ENCODE data around the gene ATRNL1. TPM values are rescaled to one million over a fixed set of nuclear protein-coding genes. Genes with fewer than 3 reads are reported as not detected.

Gene ATRNL1
- total RNA-seq, 1 donor from 2014 or later: 15.5 TPM

- no peak for DNase-seq (ENCODE audit: extremely low spot score in 2 of 2)
- Histone ChIP-seq H3K27ac (no peak overlapping the region), H3K9me3 (no peaks in the 10 kb centered on the region), H3K4me3 (no peak overlapping the region), H3K36me3 (no peaks in the 10 kb centered on the region), H3K4me1 (no peaks in the 10 kb centered on the region), H3K27me3 (no peaks in the 10 kb centered on the region)
- TF ChIP-seq POLR2AphosphoS5 (IDR thresholded peaks at IDR 0.05; ENCODE audit: insufficient read depth in 1 of 2, low read depth in 1 of 2) (no peak), POLR2A (IDR thresholded peaks at IDR 0.05) (no peak), CTCF (IDR thresholded peaks at IDR 0.05) (no peak)
- intact Hi-C loops (cut with DNase I): no loop called here
Observed at GRCh38 chr10:115866174-115866573, 773.0 kb downstream of the ATRNL1 start.

- TF ChIP-seq POLR2AphosphoS5 (IDR thresholded peaks at IDR 0.05; ENCODE audit: insufficient read depth in 1 of 2, low read depth in 1 of 2) (no peak), POLR2A (IDR thresholded peaks at IDR 0.05) (no peak), CTCF (IDR thresholded peaks at IDR 0.05) (no peak)
- H3K9me3 ChIP-seq: no peaks in the 10 kb centered on the region
- no peaks in the 10 kb centered on the region for H3K4me1 ChIP-seq
- no peak overlapping the region for H3K27ac ChIP-seq
- intact Hi-C loops (cut with DNase I): no loop called here
- DNase-seq (ENCODE audit: extremely low spot score in 2 of 2): no peak
- no peak overlapping the region for H3K4me3 ChIP-seq
- H3K36me3 ChIP-seq: no peaks in the 10 kb centered on the region
- H3K27me3 ChIP-seq: no peaks in the 10 kb centered on the region
Observed at GRCh38 chr10:115866691-115867090, 773.5 kb downstream of the ATRNL1 start.

- no peak for TF ChIP-seq CTCF (IDR thresholded peaks at IDR 0.05)
- TF ChIP-seq POLR2A (IDR thresholded peaks at IDR 0.05): no peak
- TF ChIP-seq POLR2AphosphoS5 (IDR thresholded peaks at IDR 0.05; ENCODE audit: insufficient read depth in 1 of 2, low read depth in 1 of 2): no peak
- Histone ChIP-seq H3K4me1 (no peaks in the 10 kb centered on the region), H3K27ac (no peak overlapping the region), H3K4me3 (no peak overlapping the region), H3K27me3 (no peaks in the 10 kb centered on the region), H3K36me3 (no peaks in the 10 kb centered on the region), H3K9me3 (no peaks in the 10 kb centered on the region)
- no peak for DNase-seq (ENCODE audit: extremely low spot score in 2 of 2)
- intact Hi-C loops (cut with DNase I): no loop called here
Observed at GRCh38 chr10:115867305-115867704, 774.1 kb downstream of the ATRNL1 start.

- intact Hi-C loops (cut with DNase I): no loop called here
- no peaks in the 10 kb centered on the region for H3K27me3 ChIP-seq
Observed at GRCh38 chr10:115871855-115872254, 778.7 kb downstream of the ATRNL1 start.

GRCh38 chr10:115875172-115875571 is 782.0 kb downstream of the ATRNL1 start:
- intact Hi-C loops (cut with DNase I): no loop called here

More at GRCh38 chr10:115871855-115872254, 778.7 kb downstream of the ATRNL1 start:
- DNase-seq (ENCODE audit: extremely low spot score in 2 of 2): no peak
- no peak overlapping the region for H3K4me3 ChIP-seq
- H3K27ac ChIP-seq: no peak overlapping the region
- H3K9me3 ChIP-seq: no peaks in the 10 kb centered on the region
- TF ChIP-seq CTCF (IDR thresholded peaks at IDR 0.05) (no peak), POLR2A (IDR thresholded peaks at IDR 0.05) (no peak), POLR2AphosphoS5 (IDR thresholded peaks at IDR 0.05; ENCODE audit: insufficient read depth in 1 of 2, low read depth in 1 of 2) (no peak)
- no peaks in the 10 kb centered on the region for H3K4me1 ChIP-seq
- no peaks in the 10 kb centered on the region for H3K36me3 ChIP-seq

More at GRCh38 chr10:115875172-115875571, 782.0 kb downstream of the ATRNL1 start:
- Histone ChIP-seq H3K36me3 (no peaks in the 10 kb centered on the region), H3K4me1 (no peaks in the 10 kb centered on the region), H3K4me3 (no peak overlapping the region), H3K9me3 (no peaks in the 10 kb centered on the region), H3K27me3 (no peaks in the 10 kb centered on the region), H3K27ac (no peak overlapping the region)
- TF ChIP-seq CTCF (IDR thresholded peaks at IDR 0.05) (no peak), POLR2A (IDR thresholded peaks at IDR 0.05) (no peak), POLR2AphosphoS5 (IDR thresholded peaks at IDR 0.05; ENCODE audit: insufficient read depth in 1 of 2, low read depth in 1 of 2) (no peak)
- no peak for DNase-seq (ENCODE audit: extremely low spot score in 2 of 2)
